Cardiac fibroblast (primary cell): ENCODE data around the gene ABCA13.

Experiments used
- DNase-seq, 2 donors: peaks; one replicate each; pipeline versions ENCODE4 v3.0.0 to v3.0.0-alpha.2; 2010; ENCODE audit warnings: low read depth in 2 of 2
- H3K4me3 ChIP-seq, 2 donors: replicated peaks in 1 of 2; 1 replicate in 1 of 2; 2 replicates in 1 of 2; pipeline ENCODE4 v1.5.1; 2011; ENCODE audit warnings: low read depth in 2 of 2, low read length in 2 of 2, mild to moderate bottlenecking in 2 of 2, moderate library complexity in 1 of 2
- CTCF ChIP-seq: IDR thresholded peaks from one replicate; pipeline ENCODE4 v1.5.1; 2011; ENCODE audit warnings: low read depth, mild to moderate bottlenecking, low read length, inconsistent platforms

The ABCA13 gene

GRCh38 chr7:48671656-48672055 is 500.4 kb downstream of the ABCA13 start:
- TF ChIP-seq CTCF = no peak
- no peak for DNase-seq
- H3K4me3 ChIP-seq = no peak overlapping the region

- no peak overlapping the region for H3K4me3 ChIP-seq
- no peak for DNase-seq
- TF ChIP-seq CTCF = no peak
These were observed 509.7 kb downstream of the ABCA13 start for GRCh38 chr7:48681006-48681405.

GRCh38 chr7:48691788-48692187 is 520.5 kb downstream of the ABCA13 start:
- no peak for DNase-seq
- no peak for TF ChIP-seq CTCF
- H3K4me3 ChIP-seq = no peak overlapping the region
